CD14-positive monocyte (primary cell): ENCODE results near the gene TMEM237. TPM values are rescaled to one million over a fixed set of nuclear protein-coding genes. Genes with fewer than 3 reads are reported as not detected.
A peak's percentile ranks its signal among the peaks of the same experiment; 100 is the strongest.

Experiments used
- DNase-seq, 3 donors: peaks; one replicate each; pipeline ENCODE4 v3.0.0-alpha.2; 2011 to 2022
- H2AFZ ChIP-seq: 2 replicates; pipeline ENCODE4 v1.6.0; 2012; ENCODE audit warnings: mild to moderate bottlenecking, low read depth, low read length, inconsistent platforms; ENCODE audit not compliant: insufficient read depth, poor library complexity, severe bottlenecking
- H3K27ac ChIP-seq, 2 donors: 1 replicate in 1 of 2; 2 replicates in 1 of 2; pipeline ENCODE4 v1.5.1; 2012 to 2013; ENCODE audit warnings: low read length in 2 of 2, control low read depth in 1 of 2, inconsistent platforms in 1 of 2, low read depth in 1 of 2, mild to moderate bottlenecking in 1 of 2
- H3K27me3 ChIP-seq, 2 donors: one replicate each; pipeline versions ENCODE4 v1.6.0 to v1.6.1; 2011 to 2013; ENCODE audit warnings: low read length in 2 of 2; ENCODE audit not compliant: control insufficient read depth in 2 of 2, insufficient read depth in 2 of 2
- H3K36me3 ChIP-seq, 2 donors: replicated peaks in 1 of 2; 1 replicate in 1 of 2; 2 replicates in 1 of 2; pipeline versions ENCODE4 v1.5.1 to v1.6.1; 2012 to 2013; ENCODE audit warnings: low read length in 2 of 2, control low read depth in 1 of 2, inconsistent platforms in 1 of 2, mild to moderate bottlenecking in 1 of 2; ENCODE audit not compliant: insufficient read depth in 2 of 2, control insufficient read depth in 1 of 2
- H3K4me1 ChIP-seq, 2 donors: 1 replicate in 1 of 2; 2 replicates in 1 of 2; pipeline versions ENCODE4 v1.5.1 to v1.6.1; 2012 to 2013; ENCODE audit warnings: low read length in 2 of 2, control low read depth in 1 of 2, inconsistent platforms in 1 of 2, mild to moderate bottlenecking in 1 of 2, moderate library complexity in 1 of 2; ENCODE audit not compliant: insufficient read depth in 2 of 2, control insufficient read depth in 1 of 2
- H3K4me2 ChIP-seq: replicated peaks from 2 replicates; pipeline ENCODE3; 2012; ENCODE audit warnings: low read length, moderate library complexity, mild to moderate bottlenecking; ENCODE audit not compliant: poor library complexity, severe bottlenecking; ENCODE audit errors: extremely low read depth
- H3K4me3 ChIP-seq, 3 experiments: fragments of 200-600 bp in 1 of 3; sonication (generic) in 1 of 3; replicated peaks in 1 of 3; 1 replicate in 2 of 3; 2 replicates in 1 of 3; pipeline ENCODE4 v1.5.1; 2011 to 2013; ENCODE audit warnings: low read length in 3 of 3, mild to moderate bottlenecking in 3 of 3, control low read depth in 2 of 3, low read depth in 2 of 3, inconsistent platforms in 1 of 3, moderate library complexity in 1 of 3
- H3K79me2 ChIP-seq: 2 replicates; pipeline ENCODE4 v1.6.0; 2012; ENCODE audit warnings: mild to moderate bottlenecking, control low read depth, inconsistent platforms, low read length, moderate library complexity; ENCODE audit not compliant: insufficient read depth
- H3K9ac ChIP-seq: 2 replicates; pipeline ENCODE4 v1.6.0; 2017; ENCODE audit warnings: low read length, mild to moderate bottlenecking; ENCODE audit not compliant: insufficient read depth, poor library complexity, severe bottlenecking
- H3K9me3 ChIP-seq, 2 donors: replicated peaks in 1 of 2; 1 replicate in 1 of 2; 2 replicates in 1 of 2; pipeline versions ENCODE4 v1.5.1 to v1.6.1; 2012 to 2013; ENCODE audit warnings: low read length in 2 of 2, control low read depth in 1 of 2; ENCODE audit not compliant: control insufficient read depth in 1 of 2, insufficient read depth in 1 of 2
- H4K20me1 ChIP-seq: 2 replicates; pipeline ENCODE4 v1.6.0; 2012; ENCODE audit warnings: mild to moderate bottlenecking, low read length, control low read depth, moderate library complexity; ENCODE audit not compliant: insufficient read depth
- H3K27ac Mint-ChIP-seq, 7 donors: one replicate each; pipeline ENCODE4 v1.8.0; 2020; ENCODE audit warnings: mild to moderate bottlenecking in 7 of 7, mixed read lengths in 7 of 7, moderate library complexity in 6 of 7, inconsistent platforms in 2 of 7
- H3K27me3 Mint-ChIP-seq, 3 donors: one replicate each; pipeline ENCODE4 v1.8.0; 2021 to 2022; ENCODE audit warnings: low read depth in 3 of 3, mild to moderate bottlenecking in 3 of 3, mixed read lengths in 3 of 3, moderate library complexity in 3 of 3, inconsistent platforms in 1 of 3
- H3K36me3 Mint-ChIP-seq, 2 donors: one replicate each; pipeline ENCODE4 v1.8.0; 2020; ENCODE audit warnings: mixed read lengths in 2 of 2, inconsistent platforms in 1 of 2, mild to moderate bottlenecking in 1 of 2
- H3K4me1 Mint-ChIP-seq: one replicate; pipeline ENCODE4 v1.8.0; 2020; ENCODE audit warnings: mild to moderate bottlenecking, mixed read lengths
- H3K4me3 Mint-ChIP-seq, 2 donors: one replicate each; pipeline ENCODE4 v1.8.0; 2020; ENCODE audit warnings: mild to moderate bottlenecking in 2 of 2, mixed read lengths in 2 of 2, moderate library complexity in 1 of 2
- H3K9me3 Mint-ChIP-seq, 7 donors: one replicate each; pipeline ENCODE4 v1.8.0; 2020 to 2022; ENCODE audit warnings: mixed read lengths in 7 of 7, mild to moderate bottlenecking in 6 of 7, moderate library complexity in 6 of 7, inconsistent platforms in 2 of 7
- WGBS: methylation state at CpG from one replicate; pipeline ENCODE4 v1.1.5; 2013; ENCODE audit warnings: missing lambda C conversion rate; ENCODE audit not compliant: insufficient coverage; 5-methylcytosine and 5-hydroxymethylcytosine counted together
- intact Hi-C, 2 donors: fragments of 100-400 bp; cut with micrococcal nuclease; formaldehyde crosslinking; loops; one replicate each; pipeline versions ENCODE4 v1.15.0 to v1.15.1; 2023
- polyA plus RNA-seq, 3 donors: library from polyadenylated mRNA; depleted of rRNA in 1 of 3; unstranded in 2 of 3; stranded (reverse) in 1 of 3; fragments of 300-500 nt in 2 of 3; fragments of >200 nt in 1 of 3; fragmentation: Illumina TruSeq in 2 of 3; gene quantifications; 1 replicate in 2 of 3; 2 replicates in 1 of 3; pipeline ENCODE4 v1.2.3, GENCODE V29; 2012 to 2021
- TF ChIP-seq, protein P1 (sequence below): fragments of 200-600 bp; IDR thresholded peaks from one replicate; pipeline ENCODE4 v1.8.0; 2022; ENCODE audit warnings: antibody characterized with exemption, mild to moderate bottlenecking

The TMEM237 gene
- polyA plus RNA-seq, 3 donors, result 0.33 to 1.0 (median 0.53) TPM

DNA sequence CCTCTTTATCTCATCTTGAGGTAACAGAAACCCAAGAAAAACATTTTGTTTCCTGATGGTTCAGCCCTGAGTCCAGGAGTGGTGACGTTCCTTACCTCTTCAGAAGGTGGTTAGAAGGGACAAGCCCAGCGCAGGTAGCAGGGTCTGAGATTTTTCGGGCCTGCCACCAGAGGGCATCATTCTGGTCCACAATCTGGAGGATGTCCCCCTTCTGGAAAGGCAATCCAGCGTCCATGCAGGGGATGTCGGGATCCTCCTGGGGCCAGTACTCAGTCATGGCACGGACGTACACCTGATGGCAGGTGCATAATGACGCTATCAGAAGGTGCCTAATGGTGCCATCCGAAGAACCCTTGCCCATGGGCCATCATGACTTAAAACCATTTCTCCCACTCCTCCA, 37.4 kb upstream of the TMEM237 start:
- no peak overlapping the region for H3K27ac Mint-ChIP-seq
- H3K4me3 ChIP-seq, result no peak overlapping the region
- no peak overlapping the region for H3K4me2 ChIP-seq
- intact Hi-C loops, result no loop called here
- DNase-seq, result no peak
- no peaks in the 10 kb centered on the region for H3K79me2 ChIP-seq
- no peaks in the 10 kb centered on the region for H3K9me3 ChIP-seq
- no peak overlapping the region for H2AFZ ChIP-seq
- no peak overlapping the region for H3K27ac ChIP-seq
- no peaks in the 10 kb centered on the region for H3K9me3 Mint-ChIP-seq
- H4K20me1 ChIP-seq, result no peaks in the 10 kb centered on the region
- no peaks in the 10 kb centered on the region for H3K4me1 ChIP-seq
- TF ChIP-seq, protein P1, sequence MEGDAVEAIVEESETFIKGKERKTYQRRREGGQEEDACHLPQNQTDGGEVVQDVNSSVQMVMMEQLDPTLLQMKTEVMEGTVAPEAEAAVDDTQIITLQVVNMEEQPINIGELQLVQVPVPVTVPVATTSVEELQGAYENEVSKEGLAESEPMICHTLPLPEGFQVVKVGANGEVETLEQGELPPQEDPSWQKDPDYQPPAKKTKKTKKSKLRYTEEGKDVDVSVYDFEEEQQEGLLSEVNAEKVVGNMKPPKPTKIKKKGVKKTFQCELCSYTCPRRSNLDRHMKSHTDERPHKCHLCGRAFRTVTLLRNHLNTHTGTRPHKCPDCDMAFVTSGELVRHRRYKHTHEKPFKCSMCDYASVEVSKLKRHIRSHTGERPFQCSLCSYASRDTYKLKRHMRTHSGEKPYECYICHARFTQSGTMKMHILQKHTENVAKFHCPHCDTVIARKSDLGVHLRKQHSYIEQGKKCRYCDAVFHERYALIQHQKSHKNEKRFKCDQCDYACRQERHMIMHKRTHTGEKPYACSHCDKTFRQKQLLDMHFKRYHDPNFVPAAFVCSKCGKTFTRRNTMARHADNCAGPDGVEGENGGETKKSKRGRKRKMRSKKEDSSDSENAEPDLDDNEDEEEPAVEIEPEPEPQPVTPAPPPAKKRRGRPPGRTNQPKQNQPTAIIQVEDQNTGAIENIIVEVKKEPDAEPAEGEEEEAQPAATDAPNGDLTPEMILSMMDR, result peak; percentile 38
- H3K4me1 Mint-ChIP-seq, result no peaks in the 10 kb centered on the region
- peaks cover 1 to 4% (median 2%) of the 10 kb centered on the region in 3 donors for H3K27me3 Mint-ChIP-seq
- no peaks in the 10 kb centered on the region for H3K27me3 ChIP-seq
- no peaks in the 10 kb centered on the region for H3K36me3 Mint-ChIP-seq
- 83% methylated on average over 9 of the region's 9 CpGs for WGBS
- no peak overlapping the region for H3K9ac ChIP-seq
- H3K36me3 ChIP-seq, result no peaks in the 10 kb centered on the region
- H3K4me3 Mint-ChIP-seq, result no peak overlapping the region

- H3K27me3 ChIP-seq, result no peaks in the 10 kb centered on the region
- no peak overlapping the region for H2AFZ ChIP-seq
- TF ChIP-seq, protein P1, result no peak
- WGBS, result 83% methylated on average over 1 of the region's 6 CpGs
- H3K27ac Mint-ChIP-seq, result no peak overlapping the region
- H3K36me3 Mint-ChIP-seq, result no peaks in the 10 kb centered on the region
- H3K27me3 Mint-ChIP-seq, result peaks cover 0 to 2% (median 1%) of the 10 kb centered on the region in 3 donors
- H3K36me3 ChIP-seq, result no peaks in the 10 kb centered on the region
- H3K4me2 ChIP-seq, result no peak overlapping the region
- H3K4me1 ChIP-seq, result no peaks in the 10 kb centered on the region
- H3K9me3 Mint-ChIP-seq, result no peaks in the 10 kb centered on the region
- H3K4me3 Mint-ChIP-seq, result no peak overlapping the region
- H3K4me1 Mint-ChIP-seq, result no peaks in the 10 kb centered on the region
- H4K20me1 ChIP-seq, result no peaks in the 10 kb centered on the region
- no peaks in the 10 kb centered on the region for H3K79me2 ChIP-seq
- no peak overlapping the region for H3K9ac ChIP-seq
- H3K4me3 ChIP-seq, result no peak overlapping the region
- DNase-seq, result no peak
- no peaks in the 10 kb centered on the region for H3K9me3 ChIP-seq
- intact Hi-C loops, result no loop called here
- H3K27ac ChIP-seq, result no peak overlapping the region
These were observed 35.1 kb upstream of the TMEM237 start for GRCh38 chr2:201678401-201678800.
